HL-60/S4 (cell line): ENCODE data around the gene PGLYRP2.
"Not testable (repeated sequence)": the region's sequence is repeated elsewhere in the genome, so short reads cannot be mapped to it uniquely, and the experiment has no call there.

Experiments used
- in situ Hi-C: fragments of 300-500 bp; cut with MboI; formaldehyde crosslinking; loops from 2 replicates; pipeline ENCODE4 v1.14.3; 2022; ENCODE audit warnings: low sequenced_read_pairs

PGLYRP2 gene

DNA sequence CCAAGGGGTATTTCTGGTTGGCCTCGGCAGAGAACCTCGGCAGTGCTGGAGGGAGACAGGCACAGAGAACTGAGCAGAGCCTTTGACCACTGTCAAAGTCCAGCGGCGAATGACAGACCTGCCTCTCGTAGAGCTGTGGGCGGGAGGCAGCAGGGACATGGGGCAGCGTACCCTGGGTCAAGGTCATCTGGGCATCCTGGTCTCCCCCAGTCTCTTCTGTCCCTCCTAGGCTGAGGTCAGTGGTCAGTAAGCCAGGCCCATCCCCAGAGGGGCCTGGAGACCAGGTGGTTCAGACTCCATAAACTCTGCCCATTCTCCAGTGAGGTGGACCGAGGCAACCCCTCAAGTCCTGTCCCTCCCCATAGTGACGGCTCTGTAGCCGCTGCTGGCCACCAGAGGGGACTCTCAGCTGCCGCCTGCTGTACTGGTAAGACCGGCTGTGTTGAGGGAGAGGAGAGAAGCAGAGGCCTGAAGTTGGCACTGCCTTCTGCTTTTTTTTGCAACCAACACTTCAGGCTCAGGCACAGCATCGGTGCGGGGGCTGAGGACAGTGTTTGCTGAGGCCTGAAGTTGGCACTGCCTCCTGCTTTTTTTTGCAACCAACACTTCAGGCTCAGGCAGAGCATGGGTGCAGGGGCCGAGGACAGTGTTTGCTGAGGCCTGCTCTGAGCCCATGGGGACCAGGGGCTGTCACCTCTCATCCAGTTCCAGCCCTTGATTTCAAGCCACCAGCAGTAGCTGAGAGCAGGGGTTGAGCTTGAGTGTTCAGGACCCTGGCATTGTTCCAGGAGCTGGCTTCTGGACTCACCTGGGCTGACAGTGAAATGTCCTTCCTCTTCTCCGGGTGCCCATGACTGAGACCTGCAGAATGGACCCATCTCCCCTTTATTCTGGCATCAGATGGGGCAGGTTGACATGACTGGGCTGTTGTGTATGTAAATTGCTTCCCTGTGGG lies at the start of gene PGLYRP2:
PGLYRP2 (minus strand) TSS at position 111 of the 955 bp plus-strand sequence. CDS start 130 bp downstream, outside the sequence.
- in situ Hi-C loops = no loop called here

- in situ Hi-C loops = no loop called here
Observed at GRCh38 chr19:15527705-15528104, 48.4 kb upstream of the PGLYRP2 start.

DNA sequence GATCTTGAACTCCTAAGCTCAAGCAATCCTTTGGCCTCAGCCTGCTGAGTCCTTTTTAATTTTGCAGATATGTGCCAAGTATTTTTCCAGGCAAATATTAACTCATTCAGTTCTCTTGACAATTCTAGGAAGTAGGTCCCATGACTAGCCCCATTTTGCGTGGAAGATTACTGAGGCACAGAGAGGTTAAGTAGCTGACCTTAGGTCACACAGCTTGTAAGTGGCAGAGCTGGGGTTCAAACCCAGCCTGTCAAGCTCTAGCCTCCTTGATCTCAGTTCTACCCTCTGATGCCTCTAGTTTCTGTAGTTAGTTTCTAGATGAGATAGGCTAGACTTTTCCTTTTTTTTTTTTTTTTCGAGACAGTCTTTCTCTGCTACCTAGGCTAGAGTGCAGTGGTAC lies 47.1 kb upstream of the PGLYRP2 start:
- in situ Hi-C loops = no loop called here

DNA sequence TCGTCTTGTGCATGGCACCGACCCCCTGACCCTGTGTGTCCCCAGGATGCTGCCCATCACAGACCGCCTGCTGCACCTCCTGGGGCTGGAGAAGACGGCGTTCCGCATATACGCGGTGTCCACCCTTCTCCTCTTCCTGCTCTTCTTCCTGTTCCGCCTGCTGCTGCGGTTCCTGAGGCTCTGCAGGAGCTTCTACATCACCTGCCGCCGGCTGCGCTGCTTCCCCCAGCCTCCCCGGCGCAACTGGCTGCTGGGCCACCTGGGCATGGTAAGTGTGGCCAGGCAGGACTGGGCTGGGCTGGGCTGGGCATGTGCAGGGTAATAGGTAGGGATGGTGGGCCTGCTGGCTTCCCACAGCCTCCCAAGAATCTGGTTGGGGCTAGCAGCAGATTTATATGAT lies 46.0 kb upstream of the PGLYRP2 start:
- in situ Hi-C loops = no loop called here

DNA sequence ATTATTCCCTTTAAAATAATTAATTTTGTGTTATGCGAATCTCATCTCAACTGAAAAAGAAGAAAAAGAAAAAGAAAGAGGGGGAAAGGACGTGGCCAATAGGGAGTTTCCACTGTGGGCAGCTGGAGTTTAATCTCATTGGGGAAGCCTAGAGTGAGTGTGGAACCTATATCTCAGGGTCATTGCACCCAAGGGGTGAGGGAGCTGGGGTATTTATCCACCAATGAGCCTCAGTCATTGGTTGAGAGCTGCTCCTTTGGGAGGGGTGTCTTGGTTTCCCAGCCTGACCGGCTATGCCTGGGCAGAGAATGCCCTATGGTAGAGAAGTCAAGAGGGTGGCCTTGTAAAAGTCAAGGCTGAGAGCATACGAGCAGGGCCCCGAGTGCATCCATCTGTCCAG lies 45.5 kb upstream of the PGLYRP2 start:
- in situ Hi-C loops = no loop called here

DNA sequence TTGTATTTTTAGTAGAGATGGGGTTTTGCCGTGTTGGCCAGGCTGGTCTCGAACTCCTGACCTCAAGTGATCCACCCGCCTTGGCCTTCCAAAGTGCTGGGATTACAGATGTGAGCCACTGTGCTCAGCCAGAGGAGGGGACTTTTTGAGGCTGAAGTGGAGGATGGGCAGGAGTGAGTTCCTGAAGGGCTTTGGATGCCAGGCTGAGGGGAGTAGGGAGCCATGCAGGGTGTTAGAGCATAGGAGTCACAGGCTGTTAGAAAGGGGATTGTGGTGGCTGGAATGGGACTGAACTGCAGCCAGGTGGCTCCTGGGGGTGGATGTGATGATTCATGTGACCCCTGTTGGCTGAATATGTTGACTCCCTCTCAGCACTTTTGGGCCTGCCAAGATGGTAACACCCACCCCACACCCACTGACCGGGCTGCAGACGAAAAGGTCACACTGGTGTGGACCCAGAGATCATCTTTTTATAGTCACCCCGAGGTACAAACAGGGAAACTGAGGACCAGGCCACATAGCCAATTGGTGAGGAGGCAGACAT lies 40.2 kb upstream of the PGLYRP2 start:
- in situ Hi-C loops = no loop called here

DNA sequence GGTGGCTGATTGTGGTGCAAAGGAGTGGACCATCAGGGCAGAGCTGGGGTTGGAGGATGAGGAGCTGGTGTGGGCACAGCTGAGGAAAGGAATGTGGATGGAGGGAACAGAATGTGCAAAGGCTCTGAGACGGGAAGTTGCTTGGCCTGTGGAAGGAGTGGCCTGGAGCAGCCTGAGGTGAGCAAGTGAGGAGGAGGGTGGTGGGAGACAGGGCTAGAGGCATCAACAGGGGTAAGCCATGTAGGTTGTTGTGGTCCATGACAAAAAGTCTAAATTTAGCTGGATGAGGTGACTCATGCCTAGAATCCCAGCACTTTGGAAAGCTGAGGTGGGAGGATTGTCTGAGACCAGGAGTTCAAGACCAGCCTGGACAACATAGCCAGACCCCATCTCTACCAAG lies 38.5 kb upstream of the PGLYRP2 start:
- in situ Hi-C loops = no loop called here

DNA sequence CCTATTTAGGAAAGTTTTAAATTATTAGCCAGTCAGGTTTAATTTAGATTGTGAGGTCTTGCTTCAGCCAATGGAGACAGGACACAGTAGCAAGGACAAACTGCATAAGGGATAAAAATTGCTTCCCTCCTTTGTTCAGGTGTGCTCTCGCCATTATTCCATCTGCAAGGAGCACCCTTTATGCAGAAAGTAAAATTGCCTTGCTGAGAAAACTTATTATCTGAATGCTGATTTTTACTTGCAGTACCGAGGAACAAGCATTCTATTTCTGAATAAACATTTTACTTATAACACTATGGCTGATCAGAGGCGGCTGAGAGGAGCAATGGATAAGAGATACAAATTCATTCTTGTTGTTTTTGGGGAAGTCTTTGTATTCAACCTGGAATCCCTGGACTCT lies 37.1 kb upstream of the PGLYRP2 start:
- in situ Hi-C loops = no loop called here

DNA sequence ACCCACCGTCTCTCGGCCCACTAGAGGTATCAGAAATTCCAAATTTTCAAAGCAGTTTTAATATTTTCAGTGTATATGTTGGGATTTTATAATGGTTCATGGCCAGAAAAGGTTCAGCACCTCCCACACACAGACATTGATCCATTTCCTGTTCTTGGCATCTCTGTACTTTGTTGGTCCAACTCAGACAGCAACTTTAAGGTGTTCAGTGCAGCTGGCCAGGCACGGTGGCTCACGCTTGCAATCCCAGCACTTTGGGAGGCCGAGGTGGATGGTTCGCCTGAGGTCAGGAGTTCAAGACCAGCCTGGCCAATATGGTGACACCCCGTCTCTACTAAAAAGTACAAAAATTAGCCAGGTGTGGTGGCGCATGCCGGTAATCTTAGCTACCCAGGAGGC lies 35.9 kb upstream of the PGLYRP2 start:
- in situ Hi-C loops = not testable (repeated sequence)

GRCh38 chr19:15511671-15512424 lies 32.5 kb upstream of the PGLYRP2 start:
- in situ Hi-C loops = no loop called here

- in situ Hi-C loops = no loop called here
Observed at GRCh38 chr19:15508035-15508710, 28.9 kb upstream of the PGLYRP2 start, which contains the start of gene CYP4F22. TSS of gene CYP4F22 (plus strand) at chr19:15508525. CDS start at chr19:15525337, 16,812 bp downstream.

GRCh38 chr19:15507068-15508034 lies 28.1 kb upstream of the PGLYRP2 start:
- in situ Hi-C loops = no loop called here

DNA sequence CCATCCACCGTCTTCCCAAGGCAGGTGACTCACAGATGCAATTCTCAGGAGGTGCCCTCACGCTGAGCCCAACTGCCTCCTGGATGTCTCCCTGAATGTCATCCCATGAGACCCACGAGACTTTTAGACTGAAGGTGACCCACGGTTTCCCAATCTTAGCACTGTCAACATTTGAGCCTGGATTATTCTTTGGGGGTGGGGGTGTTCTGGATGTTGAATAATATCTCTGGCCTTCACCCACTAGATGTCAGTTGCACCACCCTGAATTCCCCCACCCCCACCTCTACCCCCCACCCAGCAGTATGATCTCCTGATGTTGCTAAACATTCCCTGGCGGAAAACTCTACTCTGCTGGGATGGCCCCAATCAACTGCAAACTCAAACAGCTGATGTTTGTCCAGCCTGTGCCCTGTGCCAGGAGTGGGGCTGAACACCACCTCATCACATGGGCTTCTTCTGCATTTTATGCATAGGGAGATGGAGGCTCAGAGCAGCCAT lies 26.8 kb upstream of the PGLYRP2 start:
- in situ Hi-C loops = no loop called here

DNA sequence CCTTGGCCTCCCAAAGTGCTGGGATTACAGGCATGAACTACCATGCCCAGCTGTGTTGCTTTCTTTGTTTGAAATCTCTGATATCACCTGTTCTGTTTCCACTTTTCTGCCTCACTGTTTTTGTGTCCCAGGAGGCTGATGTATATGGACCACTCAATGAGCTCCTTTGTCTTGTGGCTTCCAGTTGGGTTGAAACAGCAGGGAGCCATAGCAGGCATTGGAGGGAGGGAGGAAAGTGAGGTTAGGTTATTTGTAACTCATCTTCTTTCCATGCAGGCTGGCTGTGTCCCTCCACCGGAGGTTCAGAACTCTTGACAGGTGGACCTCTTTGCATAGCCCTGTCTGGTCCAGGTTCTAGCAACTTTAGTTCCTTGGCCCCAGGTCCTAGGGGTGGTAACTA lies 23.0 kb upstream of the PGLYRP2 start:
- in situ Hi-C loops = no loop called here

DNA sequence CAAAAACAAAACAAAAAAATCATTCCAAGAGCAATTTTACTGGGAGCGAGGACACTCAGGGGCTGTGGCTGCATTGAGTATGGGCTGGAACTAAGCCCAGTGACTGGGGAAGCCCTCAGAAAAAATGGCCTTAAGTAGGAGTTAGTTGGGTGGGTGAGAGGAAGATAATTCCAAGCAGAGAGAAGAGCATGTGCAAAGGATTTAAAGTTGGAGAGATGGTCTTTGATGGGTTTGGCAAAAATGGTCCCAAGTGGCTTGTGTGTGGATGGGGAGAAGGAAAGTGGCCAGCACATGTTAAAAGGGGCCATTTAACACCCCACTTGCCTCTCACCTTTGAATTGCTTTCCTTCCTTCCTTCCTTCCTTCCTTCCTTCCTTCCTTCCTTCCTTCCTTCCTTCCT lies 22.3 kb upstream of the PGLYRP2 start:
- in situ Hi-C loops = no loop called here

- in situ Hi-C loops = no loop called here
Observed at GRCh38 chr19:15498910-15499309, 19.6 kb upstream of the PGLYRP2 start.

DNA sequence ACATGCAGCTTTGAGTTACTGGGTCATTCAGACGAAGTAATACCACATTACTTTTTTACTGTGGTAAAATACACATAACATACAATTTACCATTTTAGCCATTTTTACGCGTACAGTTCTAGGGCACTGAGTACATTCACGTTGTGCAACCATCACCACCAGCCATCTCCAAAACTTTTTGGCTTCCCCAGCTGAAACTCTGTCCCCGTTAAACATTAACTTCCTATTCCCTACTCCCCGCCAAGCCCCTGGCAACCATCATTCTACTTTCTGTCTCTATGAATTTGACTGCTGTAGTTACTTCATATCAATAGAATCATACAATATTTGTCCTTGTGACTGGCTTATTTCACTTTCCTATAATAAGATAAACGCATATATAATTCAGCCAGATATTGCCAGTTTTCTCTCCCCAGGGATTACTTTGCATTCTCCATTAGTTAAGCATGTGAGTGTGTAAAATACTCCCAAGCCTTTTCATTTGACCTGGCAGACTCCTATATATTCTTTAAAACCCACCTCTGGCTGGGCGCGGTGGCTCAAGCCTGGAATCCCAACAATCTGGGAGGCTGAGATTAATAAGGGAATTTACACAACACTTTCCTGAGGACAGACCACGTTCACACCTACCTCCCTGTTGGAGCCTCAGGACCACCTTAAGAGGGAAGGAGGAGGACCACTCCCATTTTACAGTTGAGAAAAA lies 19.0 kb upstream of the PGLYRP2 start:
- in situ Hi-C loops = no loop called here

- in situ Hi-C loops = no loop called here
Observed at GRCh38 chr19:15495151-15495550, 15.8 kb upstream of the PGLYRP2 start.
